SU-DHL-6 (cell line): Measurements from ENCODE around the gene TRAK1.

Source experiments
- EZH2phosphoT487 ChIP-seq: fragments of 200-600 bp; sonication (generic), shearing (Covaris generic); conservative IDR thresholded peaks from 2 replicates; pipeline ENCODE4 v1.6.1; 2018; ENCODE audit warnings: mild to moderate bottlenecking, antibody characterized with exemption, low read length, moderate library complexity, mixed read lengths
- TF ChIP-seq, protein P1 (sequence below): fragments of 200-600 bp; sonication (generic); IDR thresholded peaks from one replicate; pipeline ENCODE4 v1.5.1; 2017; ENCODE audit warnings: antibody characterized with exemption, mild to moderate bottlenecking, low read length, moderate library complexity; ENCODE audit not compliant: insufficient read depth, poor library complexity, severe bottlenecking

- TF ChIP-seq, protein P1, sequence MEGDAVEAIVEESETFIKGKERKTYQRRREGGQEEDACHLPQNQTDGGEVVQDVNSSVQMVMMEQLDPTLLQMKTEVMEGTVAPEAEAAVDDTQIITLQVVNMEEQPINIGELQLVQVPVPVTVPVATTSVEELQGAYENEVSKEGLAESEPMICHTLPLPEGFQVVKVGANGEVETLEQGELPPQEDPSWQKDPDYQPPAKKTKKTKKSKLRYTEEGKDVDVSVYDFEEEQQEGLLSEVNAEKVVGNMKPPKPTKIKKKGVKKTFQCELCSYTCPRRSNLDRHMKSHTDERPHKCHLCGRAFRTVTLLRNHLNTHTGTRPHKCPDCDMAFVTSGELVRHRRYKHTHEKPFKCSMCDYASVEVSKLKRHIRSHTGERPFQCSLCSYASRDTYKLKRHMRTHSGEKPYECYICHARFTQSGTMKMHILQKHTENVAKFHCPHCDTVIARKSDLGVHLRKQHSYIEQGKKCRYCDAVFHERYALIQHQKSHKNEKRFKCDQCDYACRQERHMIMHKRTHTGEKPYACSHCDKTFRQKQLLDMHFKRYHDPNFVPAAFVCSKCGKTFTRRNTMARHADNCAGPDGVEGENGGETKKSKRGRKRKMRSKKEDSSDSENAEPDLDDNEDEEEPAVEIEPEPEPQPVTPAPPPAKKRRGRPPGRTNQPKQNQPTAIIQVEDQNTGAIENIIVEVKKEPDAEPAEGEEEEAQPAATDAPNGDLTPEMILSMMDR = no peak
- TF ChIP-seq EZH2phosphoT487 = no peak
Observed at GRCh38 chr3:42230860-42231259, 139.7 kb downstream of the TRAK1 start.
